Right atrium auricular region (tissue), 2 donors: ENCODE results near the gene TRAPPC3L. TPM values are rescaled to one million over a fixed set of nuclear protein-coding genes. Genes with fewer than 3 reads are reported as not detected.
A peak's percentile ranks its signal among the peaks of the same experiment; 100 is the strongest.

Experiments used
- DNase-seq: peaks from one replicate; pipeline ENCODE4 v3.0.0-alpha.2; 2019; ENCODE audit warnings: low spot score
- H3K27ac ChIP-seq, 2 donors: fragments of 200-600 bp; sonication (generic); 1 replicate in 1 of 2; 2 replicates in 1 of 2; pipeline ENCODE4 v1.5.1; 2016 to 2019
- H3K27me3 ChIP-seq, 2 donors: fragments of 200-600 bp; sonication (generic); one replicate each; pipeline versions ENCODE4 v1.5.1 to v1.6.0; 2017 to 2019
- H3K36me3 ChIP-seq: fragments of 200-600 bp; sonication (generic); one replicate; pipeline ENCODE4 v1.5.1; 2016
- H3K4me1 ChIP-seq, 2 donors: fragments of 200-600 bp; sonication (generic); one replicate each; pipeline versions ENCODE4 v1.5.1 to v1.6.0; 2017 to 2019
- H3K4me3 ChIP-seq, 2 donors: fragments of 200-600 bp; sonication (generic); 1 replicate in 1 of 2; 2 replicates in 1 of 2; pipeline ENCODE4 v1.5.1; 2017 to 2019; ENCODE audit warnings: mild to moderate bottlenecking in 1 of 2, moderate library complexity in 1 of 2
- H3K9me3 ChIP-seq, 2 donors: fragments of 200-600 bp; sonication (generic); one replicate each; pipeline ENCODE4 v1.5.1; 2019
- total RNA-seq, 2 donors: library from RNA; depleted of rRNA; stranded (reverse); fragments of >200 nt; gene quantifications; one replicate each; pipeline ENCODE4 v1.1.0, GENCODE V29; 2016
- TF ChIP-seq, protein P1 (sequence below), 2 donors: fragments of 200-600 bp; sonication (generic); IDR thresholded peaks; one replicate each; pipeline ENCODE4 v1.5.1; 2019; ENCODE audit warnings: antibody characterized with exemption in 2 of 2

TRAPPC3L gene
- total RNA-seq, 2 donors from 2014 or later: 0.20 TPM; not detected in 1

DNA sequence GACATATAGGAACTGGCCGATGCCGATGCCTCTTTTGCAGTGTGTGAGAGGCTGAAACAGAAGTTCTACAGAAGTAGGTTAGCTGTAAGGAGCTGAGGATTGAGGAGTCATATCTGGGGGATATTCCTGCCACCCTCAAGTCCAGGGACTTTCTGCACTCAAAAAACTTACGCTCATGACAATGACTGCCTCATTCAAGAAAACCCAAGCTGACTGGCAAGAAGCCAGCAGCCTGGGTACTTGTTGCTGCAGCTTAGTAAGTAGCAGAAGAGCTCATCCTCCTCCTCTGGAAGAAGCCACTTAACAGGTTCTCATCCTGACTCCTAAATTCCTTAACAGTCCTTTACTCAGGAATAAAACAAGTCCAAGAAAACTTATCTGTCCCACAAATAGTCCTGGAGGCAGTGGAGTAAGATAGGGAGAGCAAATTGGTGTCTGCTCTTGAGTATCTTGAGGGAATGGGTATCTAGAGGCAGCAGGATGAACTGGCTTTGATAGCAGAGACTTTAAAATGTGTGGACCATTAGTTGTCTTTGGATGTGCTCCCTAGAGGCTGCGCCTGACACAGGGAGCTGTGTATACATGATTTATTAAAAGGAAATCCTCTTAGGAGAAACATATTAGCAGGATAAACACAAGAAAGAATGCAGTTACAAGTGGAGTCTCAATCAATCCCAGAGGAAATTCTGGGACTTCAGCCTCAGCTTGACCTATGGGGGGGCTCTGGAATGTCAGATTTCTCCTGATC lies 26.7 kb downstream of the TRAPPC3L start:
- H3K36me3 ChIP-seq: peaks cover 10% of the 10 kb centered on the region
- H3K27ac ChIP-seq: no peak overlapping the region
- H3K4me1 ChIP-seq: no peaks in the 10 kb centered on the region
- DNase-seq: no peak
- TF ChIP-seq, protein P1, sequence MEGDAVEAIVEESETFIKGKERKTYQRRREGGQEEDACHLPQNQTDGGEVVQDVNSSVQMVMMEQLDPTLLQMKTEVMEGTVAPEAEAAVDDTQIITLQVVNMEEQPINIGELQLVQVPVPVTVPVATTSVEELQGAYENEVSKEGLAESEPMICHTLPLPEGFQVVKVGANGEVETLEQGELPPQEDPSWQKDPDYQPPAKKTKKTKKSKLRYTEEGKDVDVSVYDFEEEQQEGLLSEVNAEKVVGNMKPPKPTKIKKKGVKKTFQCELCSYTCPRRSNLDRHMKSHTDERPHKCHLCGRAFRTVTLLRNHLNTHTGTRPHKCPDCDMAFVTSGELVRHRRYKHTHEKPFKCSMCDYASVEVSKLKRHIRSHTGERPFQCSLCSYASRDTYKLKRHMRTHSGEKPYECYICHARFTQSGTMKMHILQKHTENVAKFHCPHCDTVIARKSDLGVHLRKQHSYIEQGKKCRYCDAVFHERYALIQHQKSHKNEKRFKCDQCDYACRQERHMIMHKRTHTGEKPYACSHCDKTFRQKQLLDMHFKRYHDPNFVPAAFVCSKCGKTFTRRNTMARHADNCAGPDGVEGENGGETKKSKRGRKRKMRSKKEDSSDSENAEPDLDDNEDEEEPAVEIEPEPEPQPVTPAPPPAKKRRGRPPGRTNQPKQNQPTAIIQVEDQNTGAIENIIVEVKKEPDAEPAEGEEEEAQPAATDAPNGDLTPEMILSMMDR (IDR thresholded peaks at IDR 0.05): no peak
- no peaks in the 10 kb centered on the region for H3K27me3 ChIP-seq
- H3K4me3 ChIP-seq: no peak overlapping the region
- H3K9me3 ChIP-seq: no peaks in the 10 kb centered on the region

DNA sequence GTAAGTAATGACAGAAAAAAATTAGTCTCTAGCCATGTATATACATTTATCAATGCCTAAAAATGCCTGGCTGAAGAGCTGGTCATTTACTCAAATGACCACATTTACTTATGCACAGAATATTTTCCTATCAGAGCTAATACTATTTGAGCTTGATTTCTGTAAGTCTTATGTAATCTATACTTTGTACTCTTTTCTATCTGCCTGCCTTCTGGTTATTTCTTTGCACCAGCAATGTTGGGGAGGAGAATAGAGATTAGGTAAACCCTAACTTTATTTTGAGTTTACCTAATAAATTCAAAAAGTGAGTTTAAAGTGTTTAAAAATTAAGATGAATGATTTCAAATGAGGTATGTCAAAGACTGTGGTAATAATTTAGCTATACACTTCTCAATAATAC lies 30.3 kb downstream of the TRAPPC3L start:
- H3K4me3 ChIP-seq: no peak overlapping the region
- H3K9me3 ChIP-seq: no peaks in the 10 kb centered on the region
- no peak overlapping the region for H3K27ac ChIP-seq
- TF ChIP-seq, protein P1 (IDR thresholded peaks at IDR 0.05): no peak
- no peaks in the 10 kb centered on the region for H3K4me1 ChIP-seq
- peaks cover 10% of the 10 kb centered on the region for H3K36me3 ChIP-seq
- DNase-seq: no peak
- no peaks in the 10 kb centered on the region for H3K27me3 ChIP-seq

DNA sequence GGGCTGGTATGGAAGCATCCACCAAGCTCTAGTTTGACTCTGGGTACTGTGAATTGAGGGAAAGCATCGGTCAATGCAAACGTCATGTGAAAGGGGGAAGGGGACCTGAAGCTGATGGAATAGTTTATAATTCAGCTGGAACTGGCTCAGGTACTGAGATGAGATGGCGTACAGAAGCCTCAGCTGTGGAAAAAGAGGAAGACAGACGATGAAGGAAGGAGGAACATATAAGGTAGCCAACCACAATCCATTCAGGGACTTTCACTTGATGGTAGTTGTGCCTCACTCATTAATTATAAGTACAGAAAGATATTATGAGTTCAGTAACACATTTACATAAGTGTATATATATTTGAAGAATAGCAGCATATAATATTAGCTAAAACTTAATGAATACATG lies 31.4 kb downstream of the TRAPPC3L start:
- no peak overlapping the region for H3K4me3 ChIP-seq
- peaks cover 10% of the 10 kb centered on the region for H3K36me3 ChIP-seq
- TF ChIP-seq, protein P1 (IDR thresholded peaks at IDR 0.05): no peak
- no peaks in the 10 kb centered on the region for H3K4me1 ChIP-seq
- H3K27ac ChIP-seq: no peak overlapping the region
- H3K27me3 ChIP-seq: no peaks in the 10 kb centered on the region
- no peak for DNase-seq
- H3K9me3 ChIP-seq: no peaks in the 10 kb centered on the region

DNA sequence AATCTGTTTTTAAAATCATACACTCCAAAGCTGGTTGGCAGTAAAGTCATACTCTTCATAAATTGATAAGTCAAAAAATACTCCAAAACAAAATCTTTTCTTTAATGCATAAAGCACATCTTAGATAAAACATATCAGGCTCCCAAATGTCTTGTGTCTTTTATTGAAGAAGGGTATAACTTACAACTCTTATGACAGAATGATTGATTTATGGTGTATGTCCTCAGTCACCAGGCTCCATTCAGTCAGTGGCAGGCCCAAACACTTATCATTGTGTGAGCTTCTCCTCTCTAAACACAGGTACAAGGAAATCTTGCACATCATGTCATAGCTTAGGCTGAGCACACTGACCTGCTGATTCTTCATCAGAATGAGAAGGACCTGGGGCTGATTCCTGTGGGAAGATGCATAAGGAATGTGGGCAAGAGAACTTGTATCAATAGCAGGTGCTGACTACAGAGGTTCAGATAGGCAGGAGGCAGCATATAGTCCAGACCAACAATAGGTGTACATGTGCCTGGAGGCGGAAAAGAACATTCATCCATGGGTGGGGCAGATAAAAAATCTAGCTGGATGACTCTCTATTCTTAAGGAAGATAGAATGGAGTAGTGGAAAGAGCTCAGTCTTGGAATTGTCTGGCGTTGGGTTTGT lies 32.1 kb downstream of the TRAPPC3L start:
- peak overlapping the region; percentile 34 to 51 for H3K4me3 ChIP-seq
- H3K27ac ChIP-seq: peak overlapping the region in 1 of 2 donors; percentile 88
- peaks cover 10% of the 10 kb centered on the region for H3K36me3 ChIP-seq
- no peaks in the 10 kb centered on the region for H3K4me1 ChIP-seq
- H3K9me3 ChIP-seq: no peaks in the 10 kb centered on the region
- TF ChIP-seq, protein P1 (IDR thresholded peaks at IDR 0.05): no peak
- no peak for DNase-seq
- H3K27me3 ChIP-seq: no peaks in the 10 kb centered on the region

DNA sequence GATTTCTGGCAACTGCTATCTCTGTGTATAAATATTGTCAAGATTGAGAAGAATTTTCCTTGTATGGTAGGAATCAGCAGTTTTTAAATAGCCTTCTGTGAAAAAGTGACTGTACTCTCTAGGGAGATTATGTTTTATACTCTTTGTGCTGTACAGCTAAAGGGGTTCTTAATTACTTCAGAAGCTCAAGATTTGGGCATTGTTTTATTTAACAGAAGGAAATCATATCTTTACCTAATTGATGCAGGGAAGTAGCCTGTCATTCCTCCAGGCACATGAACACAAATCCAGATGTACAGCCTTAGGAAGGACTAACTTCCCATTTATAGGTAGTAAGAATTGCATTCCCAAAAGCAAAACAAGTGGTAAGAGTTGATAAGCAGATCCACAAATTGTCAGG lies 32.8 kb downstream of the TRAPPC3L start:
- H3K27ac ChIP-seq: peak overlapping the region; percentile 80 to 88
- H3K4me1 ChIP-seq: no peaks in the 10 kb centered on the region
- H3K4me3 ChIP-seq: peak overlapping the region; percentile 34 to 51
- TF ChIP-seq, protein P1 (IDR thresholded peaks at IDR 0.05): no peak
- no peak for DNase-seq
- H3K36me3 ChIP-seq: peaks cover 10% of the 10 kb centered on the region
- H3K27me3 ChIP-seq: no peaks in the 10 kb centered on the region
- H3K9me3 ChIP-seq: no peaks in the 10 kb centered on the region
